Measurements from ENCODE around the gene NDUFA8.

Gene NDUFA8

GRCh38 chr9:122125509-122126330 is 33.9 kb downstream of the NDUFA8 start:
- in situ Hi-C loops (cut with HindIII; ENCODE audit: low sequenced_read_pairs) = loop anchor here (10.0 kb wide), 1 partner anchor 229 kb away; no protein-coding TSS in a partner anchor
- no peak overlapping the region for H3K4me3 ChIP-seq (ENCODE audit: low read depth, low read length)
- DNase-seq (ENCODE audit: low read depth, low spot score) = peak; percentile 5
- TF ChIP-seq, protein P1, sequence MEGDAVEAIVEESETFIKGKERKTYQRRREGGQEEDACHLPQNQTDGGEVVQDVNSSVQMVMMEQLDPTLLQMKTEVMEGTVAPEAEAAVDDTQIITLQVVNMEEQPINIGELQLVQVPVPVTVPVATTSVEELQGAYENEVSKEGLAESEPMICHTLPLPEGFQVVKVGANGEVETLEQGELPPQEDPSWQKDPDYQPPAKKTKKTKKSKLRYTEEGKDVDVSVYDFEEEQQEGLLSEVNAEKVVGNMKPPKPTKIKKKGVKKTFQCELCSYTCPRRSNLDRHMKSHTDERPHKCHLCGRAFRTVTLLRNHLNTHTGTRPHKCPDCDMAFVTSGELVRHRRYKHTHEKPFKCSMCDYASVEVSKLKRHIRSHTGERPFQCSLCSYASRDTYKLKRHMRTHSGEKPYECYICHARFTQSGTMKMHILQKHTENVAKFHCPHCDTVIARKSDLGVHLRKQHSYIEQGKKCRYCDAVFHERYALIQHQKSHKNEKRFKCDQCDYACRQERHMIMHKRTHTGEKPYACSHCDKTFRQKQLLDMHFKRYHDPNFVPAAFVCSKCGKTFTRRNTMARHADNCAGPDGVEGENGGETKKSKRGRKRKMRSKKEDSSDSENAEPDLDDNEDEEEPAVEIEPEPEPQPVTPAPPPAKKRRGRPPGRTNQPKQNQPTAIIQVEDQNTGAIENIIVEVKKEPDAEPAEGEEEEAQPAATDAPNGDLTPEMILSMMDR (IDR thresholded peaks at IDR 0.05; ENCODE audit: low read depth, low read length) = no peak

- DNase-seq (ENCODE audit: low read depth, low spot score) = peak; percentile 75
- in situ Hi-C loops (cut with HindIII; ENCODE audit: low sequenced_read_pairs) = loop anchor here (10.0 kb wide), 1 partner anchor 230 kb away; no protein-coding TSS in a partner anchor
- TF ChIP-seq, protein P1 (IDR thresholded peaks at IDR 0.05; ENCODE audit: low read depth, low read length) = peak; percentile 96
- no peak overlapping the region for H3K4me3 ChIP-seq (ENCODE audit: low read depth, low read length)
These were observed 34.4 kb downstream of the NDUFA8 start for GRCh38 chr9:122125158-122125508.

DNA sequence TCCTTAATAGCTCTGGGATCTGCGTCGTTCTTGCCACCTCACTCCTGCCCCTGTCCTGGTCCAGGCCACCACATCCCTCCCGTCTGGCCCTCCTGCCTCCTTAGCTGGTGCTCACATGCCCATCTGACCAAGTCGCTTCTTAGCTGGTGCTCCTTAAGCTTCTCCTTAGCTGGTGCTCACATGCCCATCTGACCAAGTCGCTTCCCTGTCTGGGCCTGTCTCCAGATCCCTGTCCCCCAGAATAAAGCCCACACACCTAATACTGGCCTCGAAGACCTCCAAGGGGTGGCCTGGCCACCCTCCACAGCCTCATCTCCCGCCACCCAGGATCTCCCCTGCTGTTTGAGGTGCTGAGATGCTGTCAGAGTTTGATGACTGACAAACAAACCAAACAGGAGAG is 35.1 kb downstream of the NDUFA8 start:
- no peak overlapping the region for H3K4me3 ChIP-seq (ENCODE audit: low read depth, low read length)
- TF ChIP-seq, protein P1 (IDR thresholded peaks at IDR 0.05; ENCODE audit: low read depth, low read length) = no peak
- in situ Hi-C loops (cut with HindIII; ENCODE audit: low sequenced_read_pairs) = loop anchor here (10.0 kb wide), 1 partner anchor 230 kb away; no protein-coding TSS in a partner anchor
- no peak for DNase-seq (ENCODE audit: low read depth, low spot score)

- no peak overlapping the region for H3K4me3 ChIP-seq (ENCODE audit: low read depth, low read length)
- in situ Hi-C loops (cut with HindIII; ENCODE audit: low sequenced_read_pairs) = loop anchor here (10.0 kb wide), 1 partner anchor 231 kb away; no protein-coding TSS in a partner anchor
- TF ChIP-seq, protein P1 (IDR thresholded peaks at IDR 0.05; ENCODE audit: low read depth, low read length) = no peak
- DNase-seq (ENCODE audit: low read depth, low spot score) = no peak
These were observed 35.5 kb downstream of the NDUFA8 start for GRCh38 chr9:122124048-122124447.

GRCh38 chr9:122122903-122123632 is 36.5 kb downstream of the NDUFA8 start:
- TF ChIP-seq, protein P1 (IDR thresholded peaks at IDR 0.05; ENCODE audit: low read depth, low read length) = peak; percentile 100
- in situ Hi-C loops (cut with HindIII; ENCODE audit: low sequenced_read_pairs) = loop anchor here (10.0 kb wide), 1 partner anchor 232 kb away; no protein-coding TSS in a partner anchor
- peak; percentile 67 for DNase-seq (ENCODE audit: low read depth, low spot score)

DNA sequence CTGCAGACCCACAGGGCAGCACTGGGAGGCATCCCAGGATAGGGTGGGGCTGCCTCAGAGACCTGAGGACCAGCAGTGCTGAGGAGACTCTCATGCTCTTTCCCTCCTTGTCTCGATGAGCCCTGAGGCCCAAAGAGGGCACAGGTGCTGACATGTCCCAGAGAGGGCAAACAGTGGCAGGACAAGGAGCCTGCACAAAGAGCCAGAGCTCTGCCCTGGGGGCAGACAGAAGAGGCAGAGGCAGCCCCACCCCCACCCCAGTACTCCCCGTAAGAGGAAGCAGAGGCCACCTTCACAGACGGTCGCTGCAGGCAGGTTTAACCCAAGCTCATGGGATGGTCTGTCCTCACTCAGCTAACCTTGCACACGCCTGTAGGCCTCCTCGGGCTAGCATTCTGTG is 37.1 kb downstream of the NDUFA8 start:
- in situ Hi-C loops (cut with HindIII; ENCODE audit: low sequenced_read_pairs) = loop anchor here (10.0 kb wide), 1 partner anchor 232 kb away; no protein-coding TSS in a partner anchor

More at GRCh38 chr9:122122903-122123632, 36.5 kb downstream of the NDUFA8 start:
- H3K4me3 ChIP-seq (ENCODE audit: low read depth, low read length) = no peak overlapping the region

More for the DNA sequence above, 37.1 kb downstream of the NDUFA8 start:
- no peak overlapping the region for H3K4me3 ChIP-seq (ENCODE audit: low read depth, low read length)
- no peak for DNase-seq (ENCODE audit: low read depth, low spot score)
- TF ChIP-seq, protein P1 (IDR thresholded peaks at IDR 0.05; ENCODE audit: low read depth, low read length) = no peak
